GM08714 (cell line): Measurements from ENCODE around the gene POLR1A.

Source experiments
- H3K4me3 ChIP-seq: fragments of 200-500 bp; sonication (Bioruptor generic); 2 replicates; pipeline ENCODE4 v1.5.1; 2014; ENCODE audit warnings: mild to moderate bottlenecking, low read length, inconsistent platforms
- ZNF274 ChIP-seq: IDR thresholded peaks from 2 replicates; pipeline ENCODE4 v1.6.1; 2012; ENCODE audit warnings: mild to moderate bottlenecking, low read depth, low read length

Gene POLR1A

GRCh38 chr2:86044045-86044444 is 61.6 kb downstream of the POLR1A start:
- no peak overlapping the region for H3K4me3 ChIP-seq
- no peak for TF ChIP-seq ZNF274

DNA sequence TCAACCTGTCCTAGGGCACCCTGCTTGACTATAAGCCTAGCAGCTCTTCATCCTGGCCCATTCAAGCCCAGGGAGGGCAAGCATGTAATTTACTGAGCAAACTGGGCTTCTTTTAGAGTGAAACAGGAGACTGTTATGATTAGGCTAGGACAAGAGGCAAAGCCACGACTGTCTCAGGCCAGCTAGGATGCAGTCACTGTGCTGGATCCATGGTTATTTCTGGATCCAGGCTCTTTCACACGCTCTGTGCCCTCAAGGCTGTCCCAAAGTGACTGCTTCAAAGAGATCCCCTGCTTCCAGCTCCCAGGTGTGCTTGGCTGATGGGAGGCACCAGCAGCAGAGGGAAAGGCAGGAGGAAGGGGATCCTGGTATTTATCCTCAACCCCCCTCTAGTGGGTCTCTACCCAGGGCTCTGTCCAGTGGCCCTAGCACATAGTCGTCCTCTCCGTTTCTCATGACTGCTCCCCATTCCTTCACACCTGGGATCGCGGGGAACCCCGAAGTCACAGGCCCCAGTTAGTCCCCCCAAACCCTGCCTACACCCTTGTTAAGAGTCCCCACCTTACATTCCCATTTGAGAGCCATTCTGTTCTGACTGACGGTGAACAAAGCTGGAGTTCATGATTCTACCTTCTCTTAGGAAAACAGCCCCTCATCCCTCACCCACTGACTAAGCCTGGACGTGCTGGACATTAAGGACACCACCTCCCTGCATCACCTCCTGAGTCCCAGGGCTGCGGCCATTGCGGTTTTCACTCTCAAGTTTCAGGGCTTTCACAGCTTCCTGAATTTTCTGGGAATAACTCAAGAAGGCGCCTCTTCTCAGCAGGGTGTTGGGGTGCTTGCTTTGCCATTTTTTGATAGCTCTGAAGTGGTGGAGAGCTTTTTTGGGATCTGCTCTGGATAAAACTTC is 63.2 kb downstream of the POLR1A start:
- H3K4me3 ChIP-seq: no peak overlapping the region
- TF ChIP-seq ZNF274: no peak

GRCh38 chr2:86039963-86040655 is 65.6 kb downstream of the POLR1A start:
- no peak for TF ChIP-seq ZNF274
- no peak overlapping the region for H3K4me3 ChIP-seq

GRCh38 chr2:86039178-86039962 is 66.3 kb downstream of the POLR1A start:
- TF ChIP-seq ZNF274: no peak
- H3K4me3 ChIP-seq: no peak overlapping the region

- no peak overlapping the region for H3K4me3 ChIP-seq
- TF ChIP-seq ZNF274: no peak
These were observed 67.2 kb downstream of the POLR1A start for GRCh38 chr2:86038291-86039081.

- no peak for TF ChIP-seq ZNF274
- H3K4me3 ChIP-seq: no peak overlapping the region; the same call in 1 of the 2 replicates
These were observed 67.9 kb downstream of the POLR1A start for GRCh38 chr2:86037795-86038192.

DNA sequence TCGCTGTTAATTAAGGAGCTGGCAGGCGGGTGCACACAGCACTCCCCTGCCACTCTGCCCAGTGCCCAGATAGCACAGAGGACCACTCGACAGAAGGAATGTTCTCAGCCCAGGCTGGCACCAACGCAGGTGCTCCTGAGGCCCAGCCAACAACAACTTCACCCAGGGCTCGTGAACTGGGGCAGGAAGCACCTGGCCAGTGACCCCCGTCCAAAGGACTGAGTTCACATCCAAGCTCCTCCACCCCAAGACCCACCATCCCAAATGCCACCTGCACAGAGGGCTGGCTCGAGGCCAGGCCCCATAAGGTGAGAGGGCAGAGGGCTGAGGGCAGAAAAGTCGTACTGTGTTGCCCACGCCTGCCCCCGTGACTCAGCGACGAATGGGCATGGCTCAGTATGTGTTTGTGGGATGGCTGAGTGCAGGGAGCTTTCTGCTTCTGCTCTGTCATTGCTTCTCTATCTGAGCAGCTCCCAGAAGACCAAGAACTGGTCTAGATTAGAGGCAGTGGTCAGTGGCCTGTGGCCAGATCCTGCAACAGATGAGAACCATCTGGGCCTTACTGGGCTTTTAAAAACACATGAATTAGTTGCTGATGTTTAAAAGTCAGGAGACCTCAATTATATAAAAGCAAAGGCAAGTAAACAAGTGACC is 68.4 kb downstream of the POLR1A start:
- TF ChIP-seq ZNF274: no peak
- H3K4me3 ChIP-seq: no peak overlapping the region; the same call in 1 of the 2 replicates

DNA sequence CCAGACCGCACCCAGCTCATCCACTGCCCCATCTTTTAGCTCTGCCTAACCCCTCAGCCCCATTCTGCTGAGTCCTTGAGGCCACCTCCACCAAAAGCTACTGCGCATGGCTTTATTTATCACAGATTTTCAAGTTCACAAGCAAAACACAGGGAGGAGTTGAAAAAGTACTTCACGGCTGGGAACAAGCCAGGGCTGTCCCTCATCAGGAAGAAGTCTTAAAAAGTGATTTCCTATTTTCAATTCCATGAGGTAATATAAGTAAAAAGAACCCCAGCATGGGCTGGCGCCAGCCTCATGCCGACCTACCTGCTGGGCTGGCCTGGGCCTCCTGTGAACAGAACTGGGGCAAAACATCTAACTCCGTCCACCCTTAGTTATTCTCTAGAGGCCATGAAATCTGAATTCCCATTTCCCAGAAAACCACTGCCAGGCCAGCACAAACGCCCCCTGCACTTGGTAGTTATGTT is 69.0 kb downstream of the POLR1A start:
- no peak overlapping the region; the same call in 1 of the 2 replicates for H3K4me3 ChIP-seq
- TF ChIP-seq ZNF274: no peak

- no peak for TF ChIP-seq ZNF274
- peak overlapping the region; percentile 38; the same call in 1 of the 2 replicates for H3K4me3 ChIP-seq
These were observed 69.6 kb downstream of the POLR1A start for GRCh38 chr2:86035883-86036668.

GRCh38 chr2:86035376-86035882 is 70.3 kb downstream of the POLR1A start:
- TF ChIP-seq ZNF274: no peak
- H3K4me3 ChIP-seq: peak overlapping the region; percentile 22; the same call in 1 of the 2 replicates

DNA sequence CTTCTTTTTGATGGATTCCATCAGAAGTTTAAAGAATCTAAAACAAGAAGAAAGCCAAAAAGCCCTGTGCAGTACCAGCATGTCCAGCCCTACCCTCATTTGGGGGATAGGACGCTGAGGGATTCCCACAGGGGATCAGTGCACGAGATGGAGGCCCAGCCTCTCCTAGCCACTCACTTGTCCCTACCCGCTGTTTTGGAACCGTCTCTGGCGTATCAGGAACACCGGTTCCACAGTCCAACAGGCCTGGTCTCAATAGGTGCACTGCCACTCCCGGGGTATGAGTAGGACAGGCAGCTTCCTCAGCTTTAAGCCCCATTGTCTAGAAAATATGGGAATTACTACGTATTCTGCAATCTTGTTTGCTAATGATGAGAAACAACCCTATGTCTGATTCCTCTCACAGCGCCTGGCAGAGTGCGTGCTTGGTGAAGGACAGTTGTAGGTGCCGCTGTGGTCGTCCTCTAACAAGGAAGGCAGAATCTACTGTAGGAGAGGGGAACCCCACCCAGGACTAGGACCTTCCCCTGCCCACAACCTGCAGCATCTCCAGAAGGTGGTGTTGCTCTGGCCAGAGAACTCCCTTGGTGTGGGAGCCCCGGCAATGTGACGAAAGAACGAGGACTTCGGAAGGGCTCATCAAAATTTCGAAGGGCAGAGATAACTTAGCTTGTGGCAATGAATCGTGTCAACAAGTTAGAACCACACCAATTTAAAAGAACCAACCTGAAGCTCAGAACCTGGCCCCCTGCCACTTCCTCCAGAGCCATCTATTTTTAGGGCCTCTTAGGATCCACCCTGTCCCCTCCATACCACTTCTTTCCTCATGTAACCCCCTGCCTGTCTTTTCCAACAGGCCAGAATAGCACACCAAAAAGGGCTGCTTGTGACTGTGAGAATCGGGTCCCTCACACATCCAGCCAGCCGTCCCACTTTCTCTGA is 71.7 kb downstream of the POLR1A start:
- no peak for TF ChIP-seq ZNF274
- no peak overlapping the region for H3K4me3 ChIP-seq
